Neural progenitor cell (in vitro differentiated cells): ENCODE measurements around the gene AMBN. TPM values are rescaled to one million over a fixed set of nuclear protein-coding genes. Genes with fewer than 3 reads are reported as not detected.

Source experiments
- DNase-seq: peaks from one replicate; pipeline ENCODE4 v3.0.0-alpha.2; 2016; ENCODE audit warnings: low spot score
- H2AFZ ChIP-seq: fragments of 200-600 bp; sonication (generic); replicated peaks from 2 replicates; pipeline ENCODE4 v1.6.1; 2016; ENCODE audit warnings: antibody characterized with exemption
- H3F3A ChIP-seq: fragments of 200-600 bp; sonication (generic); 2 replicates; pipeline ENCODE4 v1.6.1; 2016; ENCODE audit warnings: antibody characterized with exemption, low read depth
- H3K27ac ChIP-seq: fragments of 200-600 bp; sonication (generic); 2 replicates; pipeline ENCODE4 v1.5.1; 2016; ENCODE audit warnings: mild to moderate bottlenecking
- H3K27me3 ChIP-seq: fragments of 200-600 bp; sonication (generic); 2 replicates; pipeline ENCODE4 v1.6.1; 2016; ENCODE audit warnings: mild to moderate bottlenecking, moderate library complexity
- H3K36me3 ChIP-seq: fragments of 200-600 bp; sonication (generic); 2 replicates; pipeline ENCODE4 v1.5.1; 2016
- H3K4me1 ChIP-seq: fragments of 200-600 bp; sonication (generic); 2 replicates; pipeline ENCODE4 v1.6.1; 2016; ENCODE audit warnings: mixed run types
- H3K4me2 ChIP-seq: fragments of 200-600 bp; sonication (generic); 2 replicates; pipeline ENCODE4 v1.6.1; 2016
- H3K4me3 ChIP-seq: fragments of 200-600 bp; sonication (generic); 2 replicates; pipeline ENCODE4 v1.5.1; 2016
- H3K79me2 ChIP-seq: fragments of 200-600 bp; sonication (generic); 2 replicates; pipeline ENCODE4 v1.6.1; 2016; ENCODE audit warnings: low read depth
- H3K9ac ChIP-seq: fragments of 200-600 bp; sonication (generic); 2 replicates; pipeline ENCODE4 v1.6.1; 2016
- H3K9me3 ChIP-seq: fragments of 200-600 bp; sonication (generic); 2 replicates; pipeline ENCODE4 v1.5.1; 2016; ENCODE audit warnings: low read depth
- H4K20me1 ChIP-seq: fragments of 200-600 bp; sonication (generic); 2 replicates; pipeline ENCODE4 v1.6.1; 2016; ENCODE audit warnings: low read depth
- H3K27ac Mint-ChIP-seq: 3 replicates; pipeline ENCODE4 v1.8.0; 2021; ENCODE audit warnings: mixed read lengths
- H3K27me3 Mint-ChIP-seq: 2 replicates; pipeline ENCODE4 v1.8.0; 2022; ENCODE audit warnings: low read depth, mild to moderate bottlenecking, inconsistent platforms, moderate library complexity, mixed read lengths; ENCODE audit not compliant: insufficient read depth
- H3K36me3 Mint-ChIP-seq: 3 replicates; pipeline ENCODE4 v1.8.0; 2021; ENCODE audit warnings: mixed read lengths
- H3K4me1 Mint-ChIP-seq: 3 replicates; pipeline ENCODE4 v1.8.0; 2021; ENCODE audit warnings: mixed read lengths
- H3K4me3 Mint-ChIP-seq: 3 replicates; pipeline ENCODE4 v1.8.0; 2021; ENCODE audit warnings: mild to moderate bottlenecking, moderate library complexity, mixed read lengths
- H3K9me3 Mint-ChIP-seq: 3 replicates; pipeline ENCODE4 v1.8.0; 2020; ENCODE audit warnings: mixed read lengths
- EZH2 ChIP-seq: fragments of 200-600 bp; sonication (generic); IDR thresholded peaks from 2 replicates; pipeline ENCODE4 v1.6.1; 2017; ENCODE audit warnings: antibody characterized with exemption, mild to moderate bottlenecking, moderate library complexity
- EZH2phosphoT487 ChIP-seq: fragments of 200-600 bp; sonication (generic); IDR thresholded peaks from 2 replicates; pipeline ENCODE4 v1.6.1; 2017; ENCODE audit warnings: antibody characterized with exemption
- total RNA-seq: library from RNA; depleted of rRNA; stranded (reverse); fragments of >200 nt; gene quantifications from 2 replicates; pipeline ENCODE4 v1.2.3, GENCODE V29; 2015; ENCODE audit warnings: low replicate concordance
- TF ChIP-seq, protein P1 (sequence below): fragments of 200-600 bp; sonication (generic); IDR thresholded peaks from 2 replicates; pipeline ENCODE4 v1.5.1; 2017; ENCODE audit warnings: antibody characterized with exemption, mild to moderate bottlenecking

Gene AMBN
- total RNA-seq, 1 donor from 2014 or later = not detected

- Histone ChIP-seq H3K27ac (no peak overlapping the region), H3F3A (no peaks in the 10 kb centered on the region), H3K79me2 (no peaks in the 10 kb centered on the region), H3K9me3 (no peaks in the 10 kb centered on the region), H4K20me1 (no peaks in the 10 kb centered on the region), H3K4me2 (no peak overlapping the region), H3K27me3 (no peaks in the 10 kb centered on the region), H3K9ac (no peak overlapping the region), H2AFZ (no peak overlapping the region), H3K4me1 (peaks cover 6% of the 10 kb centered on the region), H3K4me3 (no peak overlapping the region), H3K36me3 (no peaks in the 10 kb centered on the region)
- H3K27me3 Mint-ChIP-seq = peaks cover 2% of the 10 kb centered on the region
- TF ChIP-seq EZH2phosphoT487 (no peak), EZH2 (no peak)
- TF ChIP-seq, protein P1, sequence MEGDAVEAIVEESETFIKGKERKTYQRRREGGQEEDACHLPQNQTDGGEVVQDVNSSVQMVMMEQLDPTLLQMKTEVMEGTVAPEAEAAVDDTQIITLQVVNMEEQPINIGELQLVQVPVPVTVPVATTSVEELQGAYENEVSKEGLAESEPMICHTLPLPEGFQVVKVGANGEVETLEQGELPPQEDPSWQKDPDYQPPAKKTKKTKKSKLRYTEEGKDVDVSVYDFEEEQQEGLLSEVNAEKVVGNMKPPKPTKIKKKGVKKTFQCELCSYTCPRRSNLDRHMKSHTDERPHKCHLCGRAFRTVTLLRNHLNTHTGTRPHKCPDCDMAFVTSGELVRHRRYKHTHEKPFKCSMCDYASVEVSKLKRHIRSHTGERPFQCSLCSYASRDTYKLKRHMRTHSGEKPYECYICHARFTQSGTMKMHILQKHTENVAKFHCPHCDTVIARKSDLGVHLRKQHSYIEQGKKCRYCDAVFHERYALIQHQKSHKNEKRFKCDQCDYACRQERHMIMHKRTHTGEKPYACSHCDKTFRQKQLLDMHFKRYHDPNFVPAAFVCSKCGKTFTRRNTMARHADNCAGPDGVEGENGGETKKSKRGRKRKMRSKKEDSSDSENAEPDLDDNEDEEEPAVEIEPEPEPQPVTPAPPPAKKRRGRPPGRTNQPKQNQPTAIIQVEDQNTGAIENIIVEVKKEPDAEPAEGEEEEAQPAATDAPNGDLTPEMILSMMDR = no peak
- H3K36me3 Mint-ChIP-seq = no peaks in the 10 kb centered on the region
- no peak overlapping the region for H3K27ac Mint-ChIP-seq
- H3K4me1 Mint-ChIP-seq = peaks cover 2% of the 10 kb centered on the region
- no peak for DNase-seq
- H3K4me3 Mint-ChIP-seq = no peak overlapping the region
- H3K9me3 Mint-ChIP-seq = peaks cover 14% of the 10 kb centered on the region
Observed at GRCh38 chr4:70570796-70571195, 21.3 kb upstream of the AMBN start.

GRCh38 chr4:70571772-70572171 lies 20.3 kb upstream of the AMBN start:
- no peak overlapping the region for H3K4me2 ChIP-seq
- H3K27me3 ChIP-seq = no peaks in the 10 kb centered on the region
- Mint-ChIP-seq H3K36me3 (no peaks in the 10 kb centered on the region), H3K27me3 (peaks cover 2% of the 10 kb centered on the region), H3K9me3 (peaks cover 14% of the 10 kb centered on the region), H3K27ac (no peak overlapping the region), H3K4me1 (peaks cover 2% of the 10 kb centered on the region), H3K4me3 (no peak overlapping the region)
- no peaks in the 10 kb centered on the region for H3K9me3 ChIP-seq
- H3K4me1 ChIP-seq = peaks cover 6% of the 10 kb centered on the region
- H3K27ac ChIP-seq = no peak overlapping the region
- DNase-seq = no peak
- H2AFZ ChIP-seq = peak overlapping the region; percentile 21
- no peak overlapping the region for H3K4me3 ChIP-seq
- no peaks in the 10 kb centered on the region for H3F3A ChIP-seq
- H4K20me1 ChIP-seq = no peaks in the 10 kb centered on the region
- H3K36me3 ChIP-seq = no peaks in the 10 kb centered on the region
- no peak overlapping the region for H3K9ac ChIP-seq
- H3K79me2 ChIP-seq = no peaks in the 10 kb centered on the region
- no peak for TF ChIP-seq EZH2
- no peak for TF ChIP-seq EZH2phosphoT487
- TF ChIP-seq, protein P1 = no peak

DNA sequence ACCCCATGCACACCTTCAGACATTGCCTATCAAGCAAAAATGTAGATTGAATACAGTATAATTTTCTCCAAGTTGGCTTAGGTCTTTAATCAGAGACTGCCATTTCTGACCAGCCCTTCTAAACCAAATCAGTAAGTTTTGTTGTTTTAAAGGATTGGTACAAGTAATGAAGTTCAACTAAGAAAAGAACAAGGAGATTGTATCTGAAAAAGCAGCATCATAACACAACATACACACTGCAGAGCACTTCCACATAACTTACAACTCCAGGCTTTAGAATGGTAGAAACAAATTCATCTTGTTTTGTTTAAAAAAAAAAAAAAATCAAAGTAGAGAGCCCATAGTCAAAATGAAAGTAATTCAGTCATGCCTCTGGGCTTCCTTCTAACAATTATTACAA lies 16.1 kb upstream of the AMBN start:
- DNase-seq = no peak
- Histone ChIP-seq H3K9me3 (no peaks in the 10 kb centered on the region), H3K27ac (no peak overlapping the region), H3F3A (no peaks in the 10 kb centered on the region), H2AFZ (no peak overlapping the region), H3K27me3 (no peaks in the 10 kb centered on the region), H3K4me3 (no peak overlapping the region), H4K20me1 (no peaks in the 10 kb centered on the region), H3K4me1 (peaks cover 6% of the 10 kb centered on the region), H3K79me2 (no peaks in the 10 kb centered on the region), H3K36me3 (no peaks in the 10 kb centered on the region), H3K9ac (no peak overlapping the region), H3K4me2 (no peak overlapping the region)
- Mint-ChIP-seq H3K4me1 (peaks cover 9% of the 10 kb centered on the region), H3K27ac (no peak overlapping the region), H3K36me3 (no peaks in the 10 kb centered on the region), H3K9me3 (peaks cover 5% of the 10 kb centered on the region), H3K4me3 (no peak overlapping the region), H3K27me3 (peaks cover 7% of the 10 kb centered on the region)
- TF ChIP-seq EZH2 (no peak), EZH2phosphoT487 (no peak)
- TF ChIP-seq, protein P1 = no peak
